Body of pancreas (tissue), 4 donors: ENCODE results near the gene DUSP28. TPM values are rescaled to one million over a fixed set of nuclear protein-coding genes. Genes with fewer than 3 reads are reported as not detected.

ENCODE experiments used
- ATAC-seq: fragments of 150-250 bp; one replicate; pipeline ENCODE4 v1.9.1; 2016
- DNase-seq, 4 donors: peaks; one replicate each; pipeline ENCODE4 v3.0.0-alpha.2; 2019
- H3K27ac ChIP-seq, 4 donors: fragments of 200-600 bp; sonication (generic); 1 replicate in 3 of 4; 2 replicates in 1 of 4; pipeline versions ENCODE4 v1.5.1 to v1.6.1; 2016 to 2019; ENCODE audit warnings: mild to moderate bottlenecking in 1 of 4, mixed read lengths in 1 of 4, moderate library complexity in 1 of 4
- H3K27me3 ChIP-seq, 2 donors: fragments of 200-600 bp; sonication (generic); one replicate each; pipeline ENCODE4 v1.6.0; 2016; ENCODE audit warnings: mild to moderate bottlenecking in 1 of 2
- H3K36me3 ChIP-seq, 2 donors: fragments of 200-600 bp; sonication (generic); replicated peaks in 1 of 2; 2 replicates each; pipeline ENCODE4 v1.5.1; 2016; ENCODE audit warnings: low read depth in 2 of 2; ENCODE audit not compliant: insufficient read depth in 1 of 2
- H3K4me1 ChIP-seq: fragments of 200-600 bp; sonication (generic); one replicate; pipeline ENCODE4 v1.6.0; 2016
- H3K4me3 ChIP-seq, 2 donors: fragments of 200-600 bp; sonication (generic); 1 replicate in 1 of 2; 2 replicates in 1 of 2; pipeline ENCODE4 v1.5.1; 2016 to 2019
- H3K9me3 ChIP-seq, 3 donors: fragments of 200-600 bp; sonication (generic); 1 replicate in 2 of 3; 2 replicates in 1 of 3; pipeline ENCODE4 v1.5.1; 2016
- POLR2A ChIP-seq, 3 donors: fragments of 450-650 bp; IDR thresholded peaks; one replicate each; pipeline ENCODE4 v1.6.1; 2016; ENCODE audit warnings: antibody characterized with exemption in 3 of 3, mild to moderate bottlenecking in 2 of 3
- WGBS, 2 donors: methylation state at CpG; one replicate each; pipeline ENCODE4 v1.1.5; 2017; 5-methylcytosine and 5-hydroxymethylcytosine counted together
- intact Hi-C: fragments of 100-400 bp; cut with DNase I; formaldehyde crosslinking; loops from one replicate; pipeline ENCODE4 v1.15.1; 2023
- total RNA-seq, 2 donors: library from RNA; depleted of rRNA; stranded (reverse); fragments of >200 nt; gene quantifications; one replicate each; pipeline ENCODE4 v1.1.0, GENCODE V29; 2016
- TF ChIP-seq, protein P1 (sequence below), 7 experiments: fragments of 450-650 bp in 4 of 7; fragments of 200-600 bp in 3 of 7; sonication (generic) in 3 of 7; IDR thresholded peaks; one replicate each; pipeline ENCODE4 v1.5.1; 2016 to 2019; ENCODE audit warnings: antibody characterized with exemption in 7 of 7

DUSP28 gene
- total RNA-seq, 2 donors from 2014 or later, result 4.7 to 6.6 TPM

DNA sequence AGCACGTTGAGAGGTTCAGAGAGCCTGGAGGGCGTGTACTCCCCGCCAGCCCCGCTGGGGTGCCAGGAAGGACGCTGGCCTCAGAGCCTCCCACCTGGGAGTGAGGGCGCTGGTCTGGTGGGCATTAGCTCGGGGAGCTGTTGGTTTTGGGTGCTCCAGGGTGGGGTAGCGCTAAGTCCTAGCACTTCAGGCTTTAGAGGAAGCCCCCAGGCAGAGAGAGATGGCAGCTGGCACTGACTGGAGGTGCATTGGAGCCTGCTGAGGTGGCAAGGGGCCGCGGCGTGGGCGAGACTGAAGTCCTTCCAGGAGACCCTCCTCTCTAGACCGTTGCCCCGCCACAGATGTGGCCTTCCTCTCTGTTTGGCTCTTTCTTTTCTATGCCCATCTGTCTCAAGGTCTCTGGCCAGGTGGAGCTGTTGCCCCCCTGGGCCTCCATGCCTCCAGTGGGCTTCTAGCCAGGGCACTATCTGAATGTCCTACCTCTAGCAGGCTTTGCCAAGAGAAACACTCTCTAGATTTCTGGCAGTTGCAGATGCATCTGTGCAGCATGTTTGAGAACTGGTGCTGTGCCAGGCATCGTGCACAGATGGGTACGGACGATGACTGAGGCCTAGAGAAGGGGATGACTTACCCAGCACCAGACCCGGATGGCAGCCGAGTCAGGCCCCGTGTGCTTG lies 33.0 kb downstream of the DUSP28 start:
- Histone ChIP-seq H3K27ac (no peak overlapping the region), H3K36me3 (peaks cover 0 to under 1% of the 10 kb centered on the region in 2 donors), H3K27me3 (no peaks in the 10 kb centered on the region), H3K4me1 (peaks cover 4% of the 10 kb centered on the region), H3K4me3 (no peak overlapping the region), H3K9me3 (no peaks in the 10 kb centered on the region)
- TF ChIP-seq POLR2A (IDR thresholded peaks at IDR 0.05), result no peak
- TF ChIP-seq, protein P1, sequence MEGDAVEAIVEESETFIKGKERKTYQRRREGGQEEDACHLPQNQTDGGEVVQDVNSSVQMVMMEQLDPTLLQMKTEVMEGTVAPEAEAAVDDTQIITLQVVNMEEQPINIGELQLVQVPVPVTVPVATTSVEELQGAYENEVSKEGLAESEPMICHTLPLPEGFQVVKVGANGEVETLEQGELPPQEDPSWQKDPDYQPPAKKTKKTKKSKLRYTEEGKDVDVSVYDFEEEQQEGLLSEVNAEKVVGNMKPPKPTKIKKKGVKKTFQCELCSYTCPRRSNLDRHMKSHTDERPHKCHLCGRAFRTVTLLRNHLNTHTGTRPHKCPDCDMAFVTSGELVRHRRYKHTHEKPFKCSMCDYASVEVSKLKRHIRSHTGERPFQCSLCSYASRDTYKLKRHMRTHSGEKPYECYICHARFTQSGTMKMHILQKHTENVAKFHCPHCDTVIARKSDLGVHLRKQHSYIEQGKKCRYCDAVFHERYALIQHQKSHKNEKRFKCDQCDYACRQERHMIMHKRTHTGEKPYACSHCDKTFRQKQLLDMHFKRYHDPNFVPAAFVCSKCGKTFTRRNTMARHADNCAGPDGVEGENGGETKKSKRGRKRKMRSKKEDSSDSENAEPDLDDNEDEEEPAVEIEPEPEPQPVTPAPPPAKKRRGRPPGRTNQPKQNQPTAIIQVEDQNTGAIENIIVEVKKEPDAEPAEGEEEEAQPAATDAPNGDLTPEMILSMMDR (IDR thresholded peaks at IDR 0.05), result no peak
- WGBS, 2 donors, result 78 to 86% methylated on average over 14 to 20 of the region's 20 CpGs
- no peak for DNase-seq
- ATAC-seq, result no peak
- intact Hi-C loops, result no loop called here

DNA sequence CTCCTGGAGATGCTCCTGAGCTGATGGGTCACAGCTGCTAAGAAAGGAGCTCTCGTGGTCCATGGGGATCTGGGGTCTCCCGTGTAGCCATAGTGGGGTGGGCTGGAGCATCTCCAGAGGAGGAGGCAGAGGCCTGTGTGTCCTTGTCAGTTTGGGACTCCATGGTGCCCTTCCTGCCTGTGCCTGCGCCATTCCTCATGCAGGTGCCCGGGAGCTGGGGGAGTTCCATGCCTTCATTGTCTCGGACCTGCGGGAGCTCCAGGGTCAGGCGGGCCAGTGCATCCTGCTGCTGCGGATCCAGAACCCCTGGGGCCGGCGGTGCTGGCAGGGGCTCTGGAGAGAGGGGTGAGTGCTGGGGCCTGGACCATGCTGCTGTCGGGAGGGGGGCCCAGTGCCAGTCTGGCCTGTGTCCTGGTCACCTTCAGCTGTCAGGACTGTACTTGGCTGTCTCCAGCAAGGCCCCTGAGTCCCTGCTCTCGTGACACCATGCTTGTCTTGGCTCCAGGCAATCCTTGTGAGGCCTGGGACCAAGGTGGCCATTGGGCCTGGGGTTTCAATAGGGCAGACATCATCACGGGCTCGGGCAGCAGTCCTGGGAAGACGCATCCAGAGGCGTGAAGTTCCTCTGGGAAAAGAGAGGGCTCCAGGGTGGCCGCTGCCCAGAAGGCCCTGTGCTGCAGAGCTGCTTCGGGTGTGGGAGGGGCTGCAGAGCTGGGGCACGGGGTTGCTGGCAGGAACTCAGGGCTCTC lies 33.7 kb downstream of the DUSP28 start:
- DNase-seq, result no peak
- intact Hi-C loops, result no loop called here
- Histone ChIP-seq H3K36me3 (peaks cover 0 to 5% of the 10 kb centered on the region in 2 donors), H3K4me3 (no peak overlapping the region), H3K27ac (no peak overlapping the region), H3K9me3 (no peaks in the 10 kb centered on the region), H3K27me3 (no peaks in the 10 kb centered on the region), H3K4me1 (no peaks in the 10 kb centered on the region)
- WGBS, 2 donors, result 83 to 91% methylated on average over 11 to 13 of the region's 19 CpGs
- no peak for ATAC-seq
- TF ChIP-seq, protein P1 (IDR thresholded peaks at IDR 0.05), result no peak
- no peak for TF ChIP-seq POLR2A (IDR thresholded peaks at IDR 0.05)

DNA sequence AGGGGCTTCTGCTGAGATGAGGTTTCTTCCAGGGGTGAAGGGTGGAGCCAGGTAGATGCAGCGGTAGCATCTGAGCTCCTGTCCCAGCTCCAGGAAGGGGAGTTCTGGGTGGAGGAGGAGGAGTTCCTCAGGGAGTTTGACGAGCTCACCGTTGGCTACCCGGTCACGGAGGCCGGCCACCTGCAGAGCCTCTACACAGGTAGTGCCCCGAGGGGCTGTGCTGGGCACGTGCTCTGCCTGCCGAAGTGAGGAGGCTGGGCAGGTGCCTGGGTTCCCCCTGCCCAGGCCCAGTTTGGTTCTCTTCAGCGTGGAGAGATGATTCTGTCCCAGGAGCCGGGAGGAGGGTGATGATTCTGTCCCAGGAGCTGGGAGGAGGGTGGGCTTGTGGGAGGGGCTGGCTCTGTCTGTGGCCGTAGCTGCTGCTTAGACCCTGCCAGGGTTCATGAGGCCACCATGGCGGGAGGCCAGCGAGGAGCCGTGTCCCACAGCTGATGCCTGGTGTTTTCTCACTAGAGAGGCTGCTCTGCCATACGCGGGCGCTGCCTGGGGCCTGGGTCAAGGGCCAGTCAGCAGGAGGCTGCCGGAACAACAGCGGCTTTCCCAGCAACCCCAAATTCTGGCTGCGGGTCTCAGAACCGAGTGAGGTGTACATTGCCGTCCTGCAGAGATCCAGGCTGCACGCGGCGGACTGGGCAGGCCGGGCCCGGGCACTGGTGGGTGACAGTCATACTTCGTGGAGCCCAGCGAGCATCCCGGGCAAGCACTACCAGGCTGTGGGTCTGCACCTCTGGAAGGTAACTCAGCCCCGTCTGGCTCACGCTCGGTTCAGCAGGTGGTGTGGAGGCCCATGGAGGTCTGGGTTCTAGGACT lies 34.6 kb downstream of the DUSP28 start:
- no peak for ATAC-seq
- no peak for TF ChIP-seq POLR2A (IDR thresholded peaks at IDR 0.05)
- TF ChIP-seq, protein P1 (IDR thresholded peaks at IDR 0.05), result no peak
- no peak overlapping the region for H3K27ac ChIP-seq
- WGBS, 2 donors, result 90% methylated on average over 21 of the region's 34 CpGs; no CpG with 5 or more reads in 1 of the 2 donors
- no peaks in the 10 kb centered on the region for H3K27me3 ChIP-seq
- intact Hi-C loops, result no loop called here
- no peaks in the 10 kb centered on the region for H3K4me1 ChIP-seq
- no peak overlapping the region for H3K4me3 ChIP-seq
- peaks cover 0 to 6% of the 10 kb centered on the region in 2 donors for H3K36me3 ChIP-seq
- no peaks in the 10 kb centered on the region for H3K9me3 ChIP-seq
- no peak for DNase-seq

DNA sequence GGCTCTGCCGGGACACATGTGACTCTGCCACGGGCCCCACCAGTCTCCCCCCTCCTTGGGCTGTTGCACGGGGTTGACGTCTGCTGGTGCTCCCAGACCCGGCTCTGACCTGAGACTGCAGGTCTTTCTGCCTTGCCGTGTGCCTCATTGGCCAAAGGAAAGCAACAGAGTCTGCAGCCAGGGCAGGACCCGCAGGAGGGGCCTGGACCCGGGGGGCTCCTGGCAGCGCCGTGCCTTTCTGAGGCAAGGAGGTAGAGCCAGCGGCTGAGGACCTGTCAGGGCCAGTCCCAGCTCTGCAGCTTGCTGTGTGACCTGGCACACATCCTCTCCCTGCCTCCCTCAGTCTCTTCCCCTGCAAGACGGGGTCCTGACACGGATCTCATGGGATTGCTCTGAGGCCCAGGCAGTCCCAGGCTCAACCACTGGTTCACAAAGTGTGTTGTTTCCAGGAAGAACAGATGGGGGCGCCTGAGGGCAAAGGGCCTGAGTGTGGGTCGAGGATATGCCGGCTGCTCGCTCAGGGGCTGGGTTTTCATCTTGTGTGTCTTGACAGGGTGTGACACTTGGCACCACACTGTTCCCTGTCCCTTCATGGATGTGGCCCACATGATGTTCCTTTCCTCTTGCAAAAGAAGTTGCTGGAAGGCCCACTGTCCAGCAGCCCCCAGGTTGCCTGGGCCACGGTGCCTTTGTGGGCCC lies 35.4 kb downstream of the DUSP28 start:
- intact Hi-C loops, result no loop called here
- DNase-seq (peak in 1 of 4 donors; percentile 51), ATAC-seq (no peak)
- Histone ChIP-seq H3K9me3 (no peaks in the 10 kb centered on the region), H3K36me3 (peaks cover 0 to 6% of the 10 kb centered on the region in 2 donors), H3K4me1 (no peaks in the 10 kb centered on the region), H3K27me3 (no peaks in the 10 kb centered on the region), H3K4me3 (no peak overlapping the region), H3K27ac (no peak overlapping the region)
- TF ChIP-seq, protein P1 (IDR thresholded peaks at IDR 0.05), result peak in 1 of 7 experiments; percentile 15
- no peak for TF ChIP-seq POLR2A (IDR thresholded peaks at IDR 0.05)
- 56% methylated on average over 17 of the region's 18 CpGs; no CpG with 5 or more reads in 1 of the 2 donors for WGBS, 2 donors
